Ishikawa (cell line): ENCODE measurements around the gene ZNF646.

Source experiments
- CEBPB ChIP-seq: IDR thresholded peaks from 2 replicates; pipeline ENCODE4 v1.6.1; 2012
- CREB1 ChIP-seq: IDR thresholded peaks from 2 replicates; pipeline ENCODE4 v1.6.1; 2012; ENCODE audit warnings: low read depth
- EP300 ChIP-seq: IDR thresholded peaks from 2 replicates; pipeline ENCODE4 v1.6.1; 2012; ENCODE audit warnings: borderline replicate concordance
- RAD21 ChIP-seq: IDR thresholded peaks from 2 replicates; pipeline ENCODE4 v1.6.1; 2012; ENCODE audit warnings: low read depth
- REST ChIP-seq: IDR thresholded peaks from 2 replicates; pipeline ENCODE4 v1.6.1; 2012; ENCODE audit warnings: low read depth, mild to moderate bottlenecking
- TAF1 ChIP-seq: IDR thresholded peaks from 2 replicates; pipeline ENCODE4 v1.6.1; 2012; ENCODE audit warnings: low read depth, mild to moderate bottlenecking
- TCF12 ChIP-seq: IDR thresholded peaks from 2 replicates; pipeline ENCODE4 v1.6.1; 2012; ENCODE audit warnings: low read depth
- TEAD4 ChIP-seq: IDR thresholded peaks from 2 replicates; pipeline ENCODE4 v1.6.1; 2012
- YY1 ChIP-seq: IDR thresholded peaks from 2 replicates; pipeline ENCODE4 v1.6.1; 2012; ENCODE audit warnings: low read depth
- ZBTB7A ChIP-seq: IDR thresholded peaks from 2 replicates; pipeline ENCODE4 v1.6.1; 2012; ENCODE audit warnings: low read depth
- TF ChIP-seq, protein P1 (sequence below): IDR thresholded peaks from 2 replicates; pipeline ENCODE4 v1.6.1; 2012

DNA sequence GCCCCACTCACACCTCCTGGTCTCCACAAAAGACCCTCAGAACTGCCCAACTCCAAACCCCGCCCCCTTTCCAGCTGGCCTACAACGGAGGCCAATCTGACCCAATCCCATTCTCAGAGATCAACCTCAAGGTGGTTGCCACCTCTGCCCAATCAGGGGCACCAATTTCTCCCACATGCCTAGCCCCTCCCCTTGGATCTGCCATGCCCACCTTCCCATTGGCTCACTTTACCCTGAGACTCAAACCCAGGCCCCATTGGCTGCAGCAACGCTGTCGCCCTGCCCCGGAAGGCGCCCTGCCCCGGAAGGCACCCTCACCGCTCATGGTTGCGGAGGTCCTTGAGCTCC is 10.8 kb upstream of the ZNF646 start:
- no peak for TF ChIP-seq TAF1
- TF ChIP-seq, protein P1, sequence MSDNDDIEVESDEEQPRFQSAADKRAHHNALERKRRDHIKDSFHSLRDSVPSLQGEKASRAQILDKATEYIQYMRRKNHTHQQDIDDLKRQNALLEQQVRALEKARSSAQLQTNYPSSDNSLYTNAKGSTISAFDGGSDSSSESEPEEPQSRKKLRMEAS = no peak
- no peak for TF ChIP-seq EP300
- TF ChIP-seq YY1 = no peak
- TF ChIP-seq REST = no peak
- no peak for TF ChIP-seq RAD21
- TF ChIP-seq ZBTB7A = no peak
- TF ChIP-seq TCF12 = no peak
- no peak for TF ChIP-seq CREB1
- TF ChIP-seq CEBPB = no peak
- TF ChIP-seq TEAD4 = no peak
